Measurements from ENCODE around the gene CCDC28B.

GRCh38 chr1:32179443-32180185, 20.8 kb upstream of the CCDC28B start, which contains the start of gene TXLNA:
- TF ChIP-seq EP300 (IDR thresholded peaks at IDR 0.05), result no peak
- peak in 3 of 4 experiments; percentile 2 to 45 (median 25) for TF ChIP-seq CTCF (IDR thresholded peaks at IDR 0.05)
- peak; percentile 63 to 84 for TF ChIP-seq POLR2A (IDR thresholded peaks at IDR 0.05)
